HEK293T (cell line): ENCODE measurements around the gene EOMES.

Experiments used
- BHLHE40 ChIP-seq: fragments of 450-650 bp; IDR thresholded peaks from 2 replicates; pipeline ENCODE4 v1.6.1; 2016; ENCODE audit warnings: mild to moderate bottlenecking, moderate library complexity, borderline replicate concordance
- FOXK2 ChIP-seq: fragments of 450-650 bp; IDR thresholded peaks from 2 replicates; pipeline ENCODE4 v1.6.1; 2016; ENCODE audit warnings: mild to moderate bottlenecking
- FOXM1 ChIP-seq: fragments of 450-650 bp; IDR thresholded peaks from 2 replicates; pipeline ENCODE4 v1.6.1; 2017; ENCODE audit warnings: mild to moderate bottlenecking, borderline replicate concordance
- HDGF ChIP-seq: fragments of 450-650 bp; IDR thresholded peaks from 2 replicates; pipeline ENCODE4 v1.6.1; 2017; ENCODE audit warnings: antibody characterized with exemption, borderline replicate concordance
- L3MBTL2 ChIP-seq: fragments of 450-650 bp; conservative IDR thresholded peaks from 2 replicates; pipeline ENCODE4 v1.6.1; 2016; ENCODE audit warnings: mild to moderate bottlenecking
- NFRKB ChIP-seq: fragments of 450-650 bp; IDR thresholded peaks from 2 replicates; pipeline ENCODE4 v1.6.1; 2016; ENCODE audit warnings: mild to moderate bottlenecking, moderate library complexity
- PKNOX1 ChIP-seq: fragments of 450-650 bp; IDR thresholded peaks from 2 replicates; pipeline ENCODE4 v1.6.1; 2016
- SP1 ChIP-seq: fragments of 450-650 bp; IDR thresholded peaks from 2 replicates; pipeline ENCODE4 v1.6.1; 2017
- SUZ12 ChIP-seq: fragments of 450-650 bp; IDR thresholded peaks from 2 replicates; pipeline ENCODE4 v1.6.1; 2016; ENCODE audit warnings: mild to moderate bottlenecking
- TARDBP ChIP-seq: fragments of 450-650 bp; IDR thresholded peaks from 2 replicates; pipeline ENCODE4 v1.6.1; 2016

DNA sequence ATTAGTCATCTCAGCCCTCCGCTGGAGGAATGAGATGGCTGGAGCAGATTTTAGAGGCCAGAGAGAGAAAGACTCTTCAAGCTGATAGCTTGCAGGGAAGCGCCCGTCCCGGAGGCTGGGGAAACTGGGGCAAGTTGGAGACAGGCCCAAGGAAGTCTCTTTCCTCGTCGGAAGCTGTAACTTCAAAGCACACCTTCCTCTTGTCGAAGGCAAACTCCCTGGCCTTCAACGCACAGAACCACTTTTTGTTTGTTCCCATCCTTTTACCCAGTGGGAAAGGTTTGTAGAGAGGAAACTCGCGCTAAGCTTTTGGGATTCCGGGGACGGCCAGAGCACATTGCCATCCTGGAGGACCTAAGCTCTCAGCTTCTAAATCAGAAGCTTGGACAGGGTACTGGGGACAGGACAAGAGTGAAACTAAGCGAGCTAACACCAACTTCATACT, 900 bp upstream of the EOMES start:
- TF ChIP-seq PKNOX1 (no peak), SUZ12 (no peak), TARDBP (no peak), SP1 (no peak), FOXM1 (no peak), L3MBTL2 (no peak), BHLHE40 (no peak), NFRKB (no peak), FOXK2 (no peak), HDGF (no peak)
